ENCODE results near the gene CLMN.
"Not testable (repeated sequence)": the region's sequence is repeated elsewhere in the genome, so short reads cannot be mapped to it uniquely, and the experiment has no call there.

CLMN gene

DNA sequence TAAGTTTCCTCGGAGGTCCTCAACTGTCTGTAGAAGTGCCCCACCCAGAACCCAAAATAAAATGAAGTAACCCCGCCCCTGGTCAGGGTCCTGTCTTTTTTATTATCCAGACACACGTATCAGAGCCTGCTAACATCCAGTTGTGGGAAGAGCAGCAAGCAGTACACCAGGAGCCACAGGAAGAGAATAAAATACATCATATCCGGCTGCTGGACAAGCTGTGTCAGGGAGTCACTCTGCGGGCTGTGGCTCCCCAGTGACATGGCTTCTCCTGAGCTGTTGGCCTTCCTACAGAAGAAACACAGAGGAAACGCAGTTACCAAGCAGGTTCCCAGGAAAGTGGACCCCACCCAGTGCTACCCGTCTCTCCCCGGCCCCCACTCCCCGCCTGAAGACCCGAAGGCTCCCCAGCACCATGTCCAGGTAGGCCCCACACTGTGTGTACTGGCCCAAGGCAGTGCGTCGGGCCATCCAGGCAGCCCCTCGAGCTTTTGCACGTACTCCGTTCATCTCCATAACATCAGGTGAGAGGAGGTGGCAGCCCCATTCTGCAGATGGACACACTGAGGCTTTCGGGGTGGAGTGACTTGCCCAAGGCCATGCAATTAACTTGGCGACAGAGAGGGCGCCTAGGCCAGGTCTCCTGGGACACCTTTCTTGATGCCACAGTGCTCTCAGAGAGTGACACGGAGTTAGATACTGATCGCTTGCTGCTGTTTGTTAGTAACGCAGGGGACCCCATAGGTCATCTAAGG lies 128.1 kb downstream of the CLMN start:
- no peak for DNase-seq (ENCODE audit: low read depth)

DNA sequence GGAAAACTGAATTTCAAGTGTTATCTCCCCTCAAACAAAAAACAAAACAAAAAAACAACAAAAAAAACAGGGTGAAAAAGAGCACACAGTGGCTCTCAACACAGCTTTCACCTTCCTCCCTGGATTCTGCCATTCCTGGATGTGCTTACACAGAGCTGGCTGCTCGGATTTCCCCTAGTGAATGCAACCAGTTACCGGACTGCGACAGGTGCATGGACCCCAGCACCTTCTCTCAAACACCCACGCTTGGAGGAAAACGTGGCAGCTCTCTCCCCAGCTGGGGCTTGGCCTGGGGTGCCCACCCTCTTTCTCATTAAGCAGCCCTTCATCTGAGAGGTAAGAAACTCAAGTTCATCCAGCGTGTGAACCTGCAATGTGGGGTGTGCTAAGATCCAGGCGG lies 128.9 kb downstream of the CLMN start:
- no peak for DNase-seq (ENCODE audit: low read depth)

DNA sequence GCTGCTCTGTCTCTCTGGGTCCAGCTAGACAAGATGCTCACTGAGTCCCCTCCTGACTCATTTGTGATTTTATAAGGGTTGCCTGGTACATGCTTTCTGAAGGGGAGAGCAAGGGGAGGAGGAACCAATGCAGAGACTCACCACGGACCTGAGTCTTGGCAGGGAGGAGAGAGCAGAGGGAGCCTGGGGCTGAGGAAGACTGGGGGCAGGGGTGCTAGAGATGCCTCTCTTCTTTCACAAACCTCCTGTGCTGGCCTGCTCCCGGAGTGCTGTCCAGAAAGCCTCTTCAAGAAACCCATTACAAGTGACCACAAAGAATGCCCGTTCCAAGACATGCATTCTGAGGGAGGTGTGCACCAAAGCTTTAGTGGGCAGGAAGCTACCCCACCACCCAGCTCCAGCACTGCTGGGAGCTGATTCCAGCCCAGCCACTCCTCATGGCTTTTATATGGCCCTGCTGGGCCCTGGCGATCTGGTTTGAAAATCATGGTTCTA lies 129.3 kb downstream of the CLMN start:
- DNase-seq (ENCODE audit: low read depth) = no peak

- DNase-seq (ENCODE audit: low read depth) = no peak
These were observed 130.2 kb downstream of the CLMN start for GRCh38 chr14:95189367-95190132.

GRCh38 chr14:95188380-95188779 lies 131.3 kb downstream of the CLMN start:
- no peak for DNase-seq (ENCODE audit: low read depth)

DNA sequence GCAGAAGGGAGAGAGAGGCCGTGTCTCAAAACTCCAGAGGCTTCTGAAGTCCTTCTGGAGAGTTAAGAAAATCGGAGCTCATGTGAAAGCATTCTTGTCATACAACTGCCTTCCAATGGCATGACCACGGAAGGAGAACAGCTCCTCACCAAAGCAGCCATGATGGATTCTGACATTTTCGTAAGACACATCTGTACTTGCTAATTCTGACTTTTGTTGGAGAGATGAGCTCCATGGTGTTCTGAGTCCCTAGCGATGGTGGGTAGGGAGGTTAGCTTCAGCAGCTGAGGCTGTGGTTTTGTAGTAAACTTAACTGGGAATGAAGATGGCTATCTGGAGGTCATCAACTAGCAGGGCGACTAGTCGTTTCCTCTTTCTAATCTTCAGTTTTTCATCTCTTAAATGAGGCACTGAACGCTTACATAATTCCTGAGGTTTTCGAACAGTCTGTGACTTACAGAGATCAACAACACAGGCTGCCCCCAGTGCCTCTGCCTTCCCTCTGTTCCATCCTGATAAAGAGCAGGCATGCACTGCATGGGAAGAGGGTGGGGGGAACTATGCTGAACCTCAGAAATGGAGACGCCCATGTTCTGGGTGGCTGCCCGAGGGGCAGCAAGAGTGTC lies 133.8 kb downstream of the CLMN start:
- DNase-seq (ENCODE audit: low read depth) = no peak

DNA sequence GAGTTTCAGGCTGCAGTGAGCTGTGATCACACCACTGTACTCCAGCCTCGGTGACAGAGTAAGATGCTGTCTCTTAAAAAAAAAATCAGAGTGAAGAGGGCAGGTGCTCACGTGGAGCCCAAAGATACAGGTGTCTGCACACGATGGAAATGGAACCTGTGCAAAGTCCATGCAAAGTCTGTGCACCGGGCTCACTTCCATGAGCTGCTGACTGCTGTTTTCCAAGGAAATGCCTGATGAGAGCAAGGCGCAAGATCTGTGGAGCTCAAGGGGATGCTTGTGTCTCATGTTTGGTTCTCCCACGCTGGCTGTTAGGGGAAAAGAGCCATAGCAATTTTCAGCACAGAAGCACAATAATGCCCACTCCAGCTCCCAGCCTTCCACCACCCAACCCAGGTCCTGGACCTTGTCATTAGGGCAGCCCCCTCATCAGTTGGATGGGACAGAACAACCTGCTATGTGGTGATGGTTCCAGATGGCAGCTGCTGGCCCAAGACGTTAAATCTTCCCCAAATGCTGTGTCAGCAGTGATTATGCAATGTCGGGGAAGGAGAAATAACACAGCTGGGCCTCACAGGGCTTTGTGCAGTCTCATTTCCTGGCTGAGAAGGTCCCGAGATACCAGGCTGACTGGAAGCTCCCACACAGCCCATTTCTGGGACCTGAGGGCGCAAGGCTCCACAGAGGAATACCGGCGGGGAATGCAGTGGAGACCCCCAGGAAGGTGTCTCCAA lies 134.5 kb downstream of the CLMN start:
- DNase-seq (ENCODE audit: low read depth) = no peak

DNA sequence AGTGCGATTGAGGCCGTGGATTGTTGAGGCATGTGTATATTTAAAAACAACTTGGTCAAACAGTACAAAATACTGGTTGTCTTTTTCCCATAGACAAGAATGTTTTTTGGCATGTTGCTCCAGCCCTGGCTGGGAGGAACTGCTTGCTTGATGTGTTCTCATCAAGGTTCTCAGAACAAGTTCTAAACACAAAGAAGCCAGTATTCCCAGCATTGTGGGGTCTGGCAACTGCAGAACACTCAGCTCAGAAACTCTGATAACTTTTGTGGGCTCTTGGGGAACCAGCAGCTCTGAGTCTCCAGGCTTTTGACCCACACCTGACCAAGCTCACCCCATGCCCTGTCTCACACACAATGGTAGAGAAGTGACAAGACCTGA lies 135.3 kb downstream of the CLMN start:
- DNase-seq (ENCODE audit: low read depth) = no peak

- DNase-seq (ENCODE audit: low read depth) = no peak
These were observed 135.9 kb downstream of the CLMN start for GRCh38 chr14:95183532-95184412.

DNA sequence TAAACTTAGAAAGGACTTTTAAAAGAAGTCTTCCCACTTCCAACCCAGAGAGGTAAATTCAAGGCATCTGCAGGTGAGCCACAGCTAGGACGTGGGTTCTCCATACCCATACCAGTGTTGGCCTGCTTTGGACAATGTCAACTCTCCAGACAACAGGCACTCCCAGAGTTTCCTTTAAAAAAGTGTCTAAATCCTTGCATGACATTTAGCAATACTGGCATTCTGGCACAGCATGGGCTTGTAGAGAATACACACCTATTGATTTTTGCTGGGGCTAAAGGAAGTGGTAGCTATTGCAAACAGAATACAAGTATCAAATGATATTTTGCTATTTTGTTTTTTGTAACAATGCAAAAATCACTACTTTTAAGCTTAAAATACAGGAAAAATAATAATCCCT lies 136.6 kb downstream of the CLMN start:
- no peak for DNase-seq (ENCODE audit: low read depth)

DNA sequence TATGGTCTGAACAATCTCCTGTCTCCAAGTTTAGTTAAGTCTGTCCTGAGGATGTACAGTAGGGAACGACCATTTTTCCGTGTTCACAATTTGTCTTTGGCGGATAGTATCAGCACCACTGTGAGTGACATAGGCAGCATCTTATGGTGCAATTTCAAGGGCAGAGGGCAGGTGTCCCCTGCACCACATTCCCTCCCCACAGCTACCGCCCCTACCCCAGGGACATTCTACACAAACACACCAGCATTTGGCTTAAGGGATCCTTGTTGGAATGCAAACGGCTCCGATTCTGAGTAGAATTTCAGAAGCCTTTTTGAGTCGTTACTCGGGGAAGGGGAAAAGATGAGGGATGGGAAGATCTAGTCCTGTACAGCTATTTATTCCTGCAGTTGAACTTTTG lies 137.3 kb downstream of the CLMN start:
- DNase-seq (ENCODE audit: low read depth) = no peak

DNA sequence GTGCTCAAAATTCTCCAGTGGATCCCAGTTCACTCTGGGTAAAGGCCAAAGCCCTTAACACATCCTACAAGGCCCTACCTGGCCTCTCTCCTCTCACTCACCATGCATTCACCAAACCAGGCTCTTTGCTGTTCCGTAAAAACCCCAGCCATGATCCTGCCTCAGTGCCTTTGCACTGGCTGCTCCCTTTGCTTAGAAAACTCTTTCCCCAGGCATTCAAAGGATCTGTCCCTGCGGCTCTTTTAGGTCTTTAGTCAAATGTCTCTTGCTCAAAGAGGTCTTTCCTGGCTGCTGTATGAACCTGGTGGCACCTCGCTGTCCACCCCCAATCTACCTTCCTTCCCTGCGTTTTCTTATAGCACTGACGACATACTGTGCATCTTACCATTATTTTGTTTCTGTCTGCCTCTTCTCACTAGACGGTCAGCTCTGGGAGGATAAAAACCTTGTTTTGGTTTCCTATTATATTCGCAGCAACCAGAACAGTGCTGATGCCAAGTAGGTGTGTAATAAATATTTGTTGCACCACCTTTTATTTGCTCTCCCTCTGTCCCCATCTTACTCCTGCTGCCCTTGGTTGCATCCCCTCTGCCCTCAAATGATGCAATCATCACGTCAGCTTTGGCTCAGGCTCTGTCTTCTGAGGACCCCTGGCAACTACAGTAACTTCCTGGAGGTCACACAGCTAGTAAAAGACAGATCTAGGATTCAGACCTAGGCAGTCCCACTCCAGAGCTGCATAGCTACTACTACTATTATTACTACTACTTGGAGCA lies 138.6 kb downstream of the CLMN start:
- no peak for DNase-seq (ENCODE audit: low read depth)

DNA sequence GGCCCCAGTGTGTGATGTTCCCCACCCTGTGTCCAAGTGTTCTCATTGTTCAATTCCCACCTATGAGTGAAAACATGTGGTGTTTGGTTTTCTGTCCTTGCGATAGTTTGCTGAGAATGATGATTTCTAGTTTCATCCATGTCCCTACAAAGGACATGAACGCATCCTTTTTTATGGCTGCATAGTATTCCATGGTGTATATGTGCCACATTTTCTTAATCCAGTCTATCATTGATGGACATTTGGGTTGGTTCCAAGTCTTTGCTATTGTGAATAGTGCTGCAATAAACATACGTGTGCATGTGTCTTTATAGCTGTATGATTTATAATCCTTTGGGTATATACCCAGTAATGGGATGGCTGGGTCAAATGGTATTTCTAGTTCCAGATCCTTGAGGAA lies 144.0 kb downstream of the CLMN start:
- DNase-seq (ENCODE audit: low read depth) = not testable (repeated sequence)

DNA sequence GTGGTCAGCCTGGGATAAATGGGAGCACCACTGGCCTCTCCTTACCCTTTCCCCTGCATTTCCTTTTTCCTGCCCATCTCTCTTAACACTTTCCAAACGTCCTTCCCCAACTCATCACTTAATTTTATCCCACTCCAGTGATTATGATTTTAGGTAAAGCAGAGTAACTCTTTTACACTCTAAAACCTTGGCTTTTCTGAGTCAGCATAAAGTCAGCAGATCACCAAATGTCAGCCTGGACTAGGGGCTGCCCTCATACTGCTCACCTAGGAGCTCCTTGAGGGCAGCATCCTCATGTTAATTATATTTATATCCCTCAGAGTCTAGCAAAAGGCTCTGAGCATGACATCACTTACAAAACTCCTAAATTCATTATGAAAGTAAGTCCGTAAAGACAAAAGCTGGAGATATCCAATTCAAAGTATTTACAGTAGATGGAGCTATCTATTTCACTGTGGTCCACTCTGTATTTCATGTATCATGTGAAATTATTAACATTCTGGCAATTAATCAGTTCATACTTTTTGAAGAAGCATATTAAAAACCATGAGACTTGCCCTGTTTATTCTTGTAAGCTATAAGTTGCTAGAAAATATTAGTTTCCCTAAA lies 145.4 kb downstream of the CLMN start:
- no peak for DNase-seq (ENCODE audit: low read depth)

- DNase-seq (ENCODE audit: low read depth) = no peak
These were observed 146.2 kb downstream of the CLMN start for GRCh38 chr14:95173518-95173917.

- no peak for DNase-seq (ENCODE audit: low read depth)
These were observed 152.5 kb downstream of the CLMN start for GRCh38 chr14:95167177-95167576.

GRCh38 chr14:95165517-95165916 lies 154.2 kb downstream of the CLMN start:
- DNase-seq (ENCODE audit: low read depth) = no peak

DNA sequence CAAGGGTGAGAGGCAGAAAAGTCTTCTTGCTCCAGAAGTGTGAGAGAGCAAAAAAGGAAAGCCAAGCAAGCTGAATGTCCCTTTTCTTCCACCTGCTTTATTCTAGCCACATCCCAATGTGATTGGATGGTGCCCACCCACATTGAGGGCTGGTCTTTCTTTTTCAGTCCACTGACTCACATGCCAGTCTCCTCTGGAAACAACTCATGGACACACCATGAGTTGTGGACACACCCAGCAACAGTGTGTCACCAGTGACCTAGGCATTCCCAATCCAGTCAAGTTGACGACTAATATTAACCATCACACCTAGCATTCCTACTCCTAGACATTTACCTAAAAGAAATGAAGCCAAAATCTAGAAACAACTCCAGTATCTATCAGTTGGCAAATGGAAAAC lies 155.2 kb downstream of the CLMN start:
- DNase-seq (ENCODE audit: low read depth) = no peak

DNA sequence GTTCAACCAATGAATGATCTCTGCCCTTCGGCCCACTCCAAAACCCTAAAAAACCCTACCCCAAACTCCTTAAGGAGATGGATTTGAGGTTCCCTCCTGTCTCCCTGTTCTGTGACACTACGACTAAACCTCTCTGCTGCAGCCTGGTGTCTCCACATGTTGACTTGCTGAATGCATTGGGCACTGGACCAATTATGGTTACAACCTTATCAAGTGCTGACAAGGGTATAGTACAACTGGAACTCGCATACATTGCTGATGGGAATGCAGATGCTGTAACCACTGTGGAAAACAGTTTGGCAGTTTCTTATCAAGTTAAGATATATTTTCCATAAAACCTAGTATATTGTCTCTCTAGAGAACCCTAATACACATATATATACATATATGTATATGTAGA lies 156.0 kb downstream of the CLMN start:
- no peak for DNase-seq (ENCODE audit: low read depth)

GRCh38 chr14:95163132-95163531 lies 156.6 kb downstream of the CLMN start:
- DNase-seq (ENCODE audit: low read depth) = no peak

All from HS-5 (cell line).